Endometrial microvascular endothelial cells (primary cell): ENCODE data around the gene HEBP2. TPM values are rescaled to one million over a fixed set of nuclear protein-coding genes. Genes with fewer than 3 reads are reported as not detected.

ENCODE experiments used
- in situ Hi-C: cut with HindIII; loops from 2 replicates; pipeline ENCODE4 v1.10.0; 2017; ENCODE audit warnings: low sequenced_read_pairs, low pct_unique_long_range_greater_than_20kb; ENCODE audit errors: inconsistent ontology term
- total RNA-seq: library from RNA; depleted of rRNA; stranded (reverse); fragments of >200 nt; gene quantifications from one replicate; pipeline ENCODE4 v1.2.3, GENCODE V29; 2015; ENCODE audit errors: inconsistent ontology term

Gene HEBP2
- total RNA-seq, 1 donor from 2014 or later = 10.8 TPM

DNA sequence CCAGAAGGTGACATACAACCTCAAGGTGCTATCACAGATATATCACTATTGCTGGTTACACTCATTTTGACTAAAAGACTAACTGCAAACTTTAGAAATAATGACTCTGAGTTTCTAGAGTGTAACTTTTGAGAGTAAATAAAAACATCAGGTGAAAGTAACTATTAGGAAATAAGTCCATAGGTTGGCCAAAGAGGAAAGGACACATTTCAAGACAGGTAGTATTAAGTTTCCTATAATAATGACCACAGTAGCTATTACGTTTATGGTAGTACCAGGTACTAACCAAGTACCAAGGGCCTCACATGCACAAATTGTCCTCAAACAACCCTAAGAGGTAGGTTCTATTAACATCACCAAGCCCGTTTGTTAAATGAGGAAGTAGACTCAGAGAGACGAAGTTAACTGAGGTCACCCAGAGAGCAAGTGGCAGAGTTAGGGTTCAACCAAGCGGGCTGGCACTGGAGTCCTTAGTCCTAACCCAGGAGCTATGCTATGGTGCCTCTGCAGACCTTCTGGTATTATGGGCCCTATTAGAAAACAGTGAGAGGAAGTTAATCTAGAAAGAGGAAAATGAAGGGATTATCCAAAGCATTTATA lies 36.8 kb downstream of the HEBP2 start:
- in situ Hi-C loops = no loop called here

DNA sequence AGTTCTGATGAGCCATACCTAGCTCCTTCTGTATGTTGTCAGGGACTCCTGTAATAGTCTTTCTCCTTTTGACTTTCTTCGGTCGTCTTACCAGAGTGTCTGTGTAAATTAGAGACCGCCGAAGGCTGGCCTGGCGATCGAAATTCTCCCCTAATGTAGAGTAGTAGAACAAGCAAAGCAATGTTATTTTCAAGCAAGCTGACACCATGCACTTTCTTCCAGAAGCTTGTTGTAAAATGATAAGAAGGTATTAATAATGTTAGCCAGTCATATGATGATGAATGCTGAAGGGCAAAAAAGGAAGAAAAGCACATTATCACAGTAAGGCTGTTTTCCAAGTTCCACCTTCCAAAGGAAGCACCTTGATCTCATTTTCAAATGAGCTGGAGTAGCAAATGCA lies 37.9 kb downstream of the HEBP2 start:
- in situ Hi-C loops = no loop called here

DNA sequence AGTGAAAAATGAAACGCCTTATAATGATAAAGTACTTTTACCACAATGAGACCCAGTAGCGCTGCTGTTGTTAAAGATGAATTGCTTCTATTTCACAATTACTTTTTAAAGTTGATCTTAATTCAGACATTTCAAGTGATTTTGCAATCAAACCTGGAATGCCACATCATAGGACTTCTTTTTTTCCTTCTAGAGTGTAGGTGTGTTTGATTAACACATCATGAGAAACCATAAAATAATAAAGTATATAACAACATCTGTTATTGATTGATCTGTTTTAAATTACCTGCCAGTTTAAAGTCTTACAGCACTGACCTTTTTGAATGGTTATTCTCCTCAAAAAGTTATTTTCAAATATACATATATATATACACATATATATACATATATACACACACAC lies 38.6 kb downstream of the HEBP2 start:
- in situ Hi-C loops = no loop called here

DNA sequence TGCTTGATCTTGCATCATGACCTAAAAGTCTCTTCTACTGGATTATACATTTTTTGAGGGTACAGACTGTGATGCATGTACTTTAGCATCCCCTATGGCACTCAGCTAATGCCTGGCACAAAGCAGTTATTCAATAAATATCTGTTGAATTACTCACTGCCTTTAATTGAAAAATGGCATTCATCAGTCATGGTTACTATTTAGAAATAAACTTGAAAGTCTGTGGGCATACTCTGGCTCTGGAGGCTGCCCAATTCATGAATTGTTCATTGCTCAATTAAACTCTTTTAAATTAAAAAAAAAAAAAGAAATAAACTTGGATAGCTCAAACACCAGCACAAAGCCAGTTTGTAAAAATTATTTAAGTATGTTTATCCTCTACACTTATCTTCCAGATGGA lies 40.0 kb downstream of the HEBP2 start:
- in situ Hi-C loops = no loop called here

DNA sequence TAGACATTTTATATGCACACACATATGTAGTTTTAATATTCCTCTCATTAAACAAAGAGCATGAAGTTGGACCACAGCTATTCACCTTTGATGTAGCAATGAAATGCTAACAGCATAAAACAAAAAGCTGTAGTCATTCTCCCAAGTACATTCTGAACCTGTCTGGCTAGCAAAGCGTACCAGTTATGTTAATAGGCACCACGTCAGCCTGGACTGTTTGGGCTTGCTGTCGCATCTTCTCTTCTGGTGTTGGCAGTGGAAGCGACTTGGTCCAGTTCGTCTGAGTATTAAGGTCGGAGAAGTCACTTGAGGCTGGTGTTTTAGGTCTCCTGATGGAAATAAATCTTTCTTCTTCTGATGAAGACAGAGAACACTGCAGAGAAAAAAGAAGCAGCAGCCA lies 42.8 kb downstream of the HEBP2 start:
- in situ Hi-C loops = no loop called here

DNA sequence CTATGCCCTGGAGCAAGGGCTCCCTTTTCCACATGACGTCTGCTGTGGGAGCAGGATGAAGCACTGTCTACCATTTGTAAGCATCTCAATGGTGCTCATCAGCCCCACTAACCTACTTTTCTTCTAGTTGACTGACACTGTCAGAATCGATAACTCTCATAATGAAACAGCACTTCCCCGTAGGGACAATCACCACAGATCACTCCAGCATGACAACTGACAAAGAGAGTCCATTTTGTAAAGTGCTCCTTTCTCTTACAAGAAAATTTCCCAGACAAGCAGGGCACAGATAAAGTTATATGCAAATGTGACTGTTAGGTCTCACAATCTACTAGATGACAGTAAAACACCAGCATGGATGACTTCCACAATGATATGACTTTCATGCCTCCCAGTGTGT lies 46.4 kb downstream of the HEBP2 start:
- in situ Hi-C loops = no loop called here

DNA sequence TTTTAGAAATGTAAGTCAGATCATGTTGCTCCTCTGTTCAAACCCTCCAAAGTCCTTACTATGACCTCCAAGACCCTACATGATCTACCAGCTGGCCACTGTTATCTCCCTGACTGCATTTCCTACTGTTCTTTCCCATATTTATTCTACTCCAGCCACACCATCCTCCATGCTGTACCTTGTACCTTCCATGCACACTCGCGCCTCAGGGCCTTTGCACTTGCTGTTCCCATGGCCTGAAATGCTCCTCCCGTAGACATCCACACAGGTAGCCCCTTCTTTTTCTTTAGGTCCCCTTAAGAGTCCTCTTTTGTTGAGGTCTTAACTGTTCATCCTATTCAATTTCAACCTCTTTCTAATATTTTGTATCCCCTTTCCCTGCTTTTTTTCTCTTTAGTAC lies 47.0 kb downstream of the HEBP2 start:
- in situ Hi-C loops = no loop called here

DNA sequence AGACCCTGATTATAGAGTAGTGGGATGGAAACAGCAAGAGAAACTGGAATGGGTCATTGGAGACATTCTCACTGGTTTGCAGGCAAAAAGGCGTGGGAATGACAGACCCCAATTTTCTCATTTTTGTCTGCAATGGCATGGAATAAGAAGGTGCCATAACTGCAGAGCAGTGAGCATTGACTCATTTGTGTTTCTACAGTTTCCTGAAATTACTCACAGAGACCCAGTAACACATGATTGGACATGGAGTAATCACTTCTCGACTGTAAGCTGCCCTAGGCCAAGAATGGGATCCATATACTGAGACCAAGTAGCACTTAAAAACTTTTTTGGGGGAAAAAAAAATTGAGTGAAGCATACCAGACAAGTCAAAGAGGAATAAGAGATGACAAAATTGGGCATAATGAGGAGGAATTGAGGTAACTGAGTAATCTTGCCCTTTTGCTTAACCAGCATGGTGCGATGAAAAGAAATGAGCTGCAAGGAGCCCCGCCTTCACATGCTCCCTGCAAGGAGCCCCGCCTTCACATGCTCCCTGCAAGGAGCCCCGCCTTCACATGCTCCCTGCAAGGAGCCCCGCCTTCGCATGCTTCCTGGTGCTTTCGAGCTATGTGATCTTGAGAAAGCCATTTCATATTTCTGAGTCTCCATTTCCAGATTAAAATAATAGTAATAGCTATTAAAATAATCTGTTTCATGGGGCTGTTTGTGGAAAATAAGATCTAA lies 51.1 kb downstream of the HEBP2 start:
- in situ Hi-C loops = no loop called here

DNA sequence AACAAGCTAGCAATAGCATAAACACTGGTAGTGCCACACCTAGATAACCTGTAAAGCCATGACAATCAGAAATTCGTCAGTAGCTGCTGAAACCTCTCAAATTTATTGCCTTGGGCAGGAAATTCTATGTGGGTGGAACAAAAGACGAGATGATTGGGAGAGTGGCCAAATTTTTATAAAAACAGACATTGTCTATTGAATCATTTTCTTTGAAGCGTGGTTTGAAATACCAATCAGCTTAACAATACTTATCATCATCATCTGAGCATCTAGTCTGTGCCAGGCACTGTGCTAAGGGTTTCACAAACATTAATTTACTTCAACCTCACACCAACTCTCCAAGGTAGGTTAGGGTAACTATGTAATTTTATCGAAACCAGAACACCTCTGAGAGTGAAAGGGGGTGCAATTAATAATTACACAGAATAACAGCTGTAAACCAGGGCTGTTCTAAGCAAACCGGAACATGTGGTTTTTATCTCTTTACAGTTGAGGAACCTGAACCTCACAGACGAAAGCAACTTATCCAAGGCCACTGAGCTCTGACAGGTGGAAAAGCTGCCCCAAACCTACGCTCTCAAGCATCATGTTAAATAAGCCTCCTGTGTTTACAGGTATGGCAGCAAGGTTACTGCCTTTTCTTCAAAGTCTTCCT lies 51.9 kb downstream of the HEBP2 start:
- in situ Hi-C loops = no loop called here

DNA sequence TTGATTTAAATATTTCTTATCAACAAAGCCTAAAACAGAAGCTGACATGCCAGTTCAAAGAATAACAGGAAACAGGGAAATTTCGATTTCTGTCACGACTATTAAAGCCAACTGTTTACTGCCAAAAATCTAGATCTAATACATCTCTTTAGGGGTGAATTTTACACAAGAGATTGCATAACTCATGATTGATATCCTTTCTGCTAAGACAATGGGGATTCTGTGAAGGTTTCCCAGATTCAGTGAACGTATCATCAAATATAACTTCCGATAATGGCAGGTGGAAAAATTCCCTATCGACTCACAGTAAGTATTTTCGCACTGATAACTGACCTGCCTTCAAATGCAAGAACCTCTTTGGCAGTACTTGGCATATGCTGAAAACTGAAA lies 52.4 kb downstream of the HEBP2 start:
- in situ Hi-C loops = no loop called here

DNA sequence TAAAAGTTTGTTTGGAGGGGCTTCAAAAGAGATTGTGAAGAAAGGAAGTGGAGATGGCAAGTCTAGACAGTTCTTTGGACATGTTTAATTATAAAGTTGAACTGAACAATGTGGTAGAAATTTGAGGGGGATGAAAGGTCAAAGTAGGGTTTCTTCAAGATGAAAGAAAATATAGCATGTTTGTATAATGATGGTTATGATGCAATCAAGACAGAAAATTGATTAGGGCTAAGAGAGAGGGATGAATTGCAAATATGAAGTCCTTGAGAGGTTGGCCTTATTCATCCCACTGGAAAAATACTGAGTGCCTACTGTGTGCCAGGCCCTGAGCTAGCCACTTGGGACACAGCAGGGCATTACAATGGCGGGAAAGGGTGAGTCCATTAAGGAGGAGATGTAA lies 57.6 kb downstream of the HEBP2 start:
- in situ Hi-C loops = no loop called here

DNA sequence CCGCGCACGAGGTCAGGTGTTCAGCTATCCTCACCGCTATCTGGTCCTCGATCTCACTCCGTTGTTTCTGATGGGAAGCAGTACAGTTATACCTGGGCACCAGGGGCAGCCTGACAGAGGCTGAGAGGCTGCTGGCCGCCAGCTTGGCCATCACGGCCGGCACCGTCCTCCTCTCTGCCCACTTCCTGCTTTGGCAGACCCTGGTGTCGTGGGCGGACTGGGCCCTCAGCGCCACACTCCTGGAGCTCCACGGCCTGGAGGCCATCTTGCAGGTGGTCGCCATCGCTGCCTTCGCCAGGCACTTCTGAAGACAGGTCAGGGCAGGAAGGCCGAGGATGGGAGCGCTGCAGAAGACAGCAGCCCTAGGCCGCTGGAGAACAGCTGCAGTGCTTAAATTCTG lies 60.1 kb downstream of the HEBP2 start:
- in situ Hi-C loops = no loop called here

DNA sequence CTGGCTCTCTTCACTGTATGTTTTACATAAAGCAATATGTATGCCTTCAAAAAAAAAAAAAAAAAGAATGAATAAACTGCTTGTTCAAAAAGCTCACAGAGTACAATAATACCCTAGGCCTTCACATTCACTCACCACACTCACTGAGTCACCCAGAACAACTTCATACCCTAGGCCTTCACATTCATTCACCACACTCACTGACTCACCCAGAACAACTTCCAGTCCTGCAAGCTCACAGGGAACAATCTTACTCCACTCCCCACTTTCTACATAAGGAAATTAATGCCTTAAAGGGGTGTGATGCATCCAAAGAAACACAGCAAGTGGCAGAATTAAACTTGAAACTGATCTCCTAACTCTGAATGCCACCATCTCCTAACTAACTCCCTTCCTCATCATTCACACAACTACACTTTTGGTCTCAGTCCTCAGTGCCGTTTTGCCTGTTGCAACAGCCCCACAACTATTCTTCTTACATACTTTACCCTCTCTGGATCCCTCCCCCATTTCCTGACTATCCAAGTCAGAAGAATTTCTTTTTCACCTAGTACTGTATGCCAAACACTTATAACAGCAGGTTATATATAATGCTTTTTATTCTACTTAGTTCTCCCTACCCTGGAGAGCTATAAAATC lies 61.1 kb downstream of the HEBP2 start:
- in situ Hi-C loops = no loop called here

DNA sequence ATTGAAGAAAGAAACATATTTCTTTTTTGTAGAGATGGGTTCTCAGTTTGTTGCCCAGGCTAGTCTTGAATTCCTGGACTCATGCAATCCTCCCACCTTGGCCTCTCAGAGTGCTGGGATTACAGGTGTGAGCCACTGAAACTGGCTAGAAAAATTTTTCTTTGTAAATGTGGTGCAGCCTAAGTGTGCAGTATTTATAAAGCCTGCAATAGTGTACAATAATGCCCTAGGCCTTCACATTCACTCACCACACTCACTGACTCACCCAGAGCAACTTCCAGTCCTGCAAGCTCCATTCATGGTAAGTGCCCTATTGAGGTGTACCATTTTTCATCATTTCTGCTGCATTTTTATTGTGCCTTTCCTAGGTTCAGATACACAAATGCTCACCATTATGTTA lies 63.9 kb downstream of the HEBP2 start:
- in situ Hi-C loops = no loop called here

DNA sequence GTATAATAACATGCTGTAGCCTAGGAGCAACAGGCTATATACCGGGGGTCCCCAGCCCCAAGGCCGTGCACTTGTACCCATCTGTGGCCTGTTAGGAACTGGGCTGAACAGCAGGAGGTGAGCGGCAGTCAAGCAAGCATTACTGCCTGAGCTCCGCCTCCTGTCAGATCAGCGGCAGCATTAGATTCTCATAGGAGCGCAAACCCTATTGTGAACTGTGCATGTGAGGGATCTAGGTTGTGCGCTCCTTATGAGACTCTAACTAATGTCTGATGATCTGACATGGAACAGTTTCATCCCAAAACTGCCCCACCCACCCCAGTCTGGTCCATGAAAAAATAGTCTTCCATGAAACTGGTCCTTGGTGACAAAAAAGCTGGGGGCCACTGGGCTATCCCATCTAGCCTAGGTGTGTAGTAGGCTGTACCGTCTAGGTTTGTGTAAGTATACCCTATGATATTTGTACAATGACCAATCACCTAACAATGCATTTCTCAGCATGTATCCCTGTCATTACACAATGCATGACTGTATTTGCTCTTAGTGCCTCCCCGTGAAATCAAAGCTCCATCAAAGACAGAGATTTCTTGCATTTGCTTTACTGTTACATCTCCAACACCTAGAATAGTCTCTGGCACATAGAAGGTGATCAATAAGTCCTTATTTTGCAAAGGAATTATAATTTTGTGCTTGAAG lies 64.4 kb downstream of the HEBP2 start:
- in situ Hi-C loops = no loop called here

Other genes starting within 250 kb of the HEBP2 start
- gene ARFGEF3, start 242.3 kb upstream of the HEBP2 start, total RNA-seq = 12.9 TPM
- gene PBOV1, start 185.7 kb upstream of the HEBP2 start, total RNA-seq = not detected
- gene SMIM28, start 26.3 kb upstream of the HEBP2 start, total RNA-seq = not detected
- 23.0 TPM for gene NHSL1, start 95.3 kb downstream of the HEBP2 start, total RNA-seq